Head of caudate nucleus (tissue), 42 donors: ENCODE data around the gene PHACTR3.
A peak's percentile ranks its signal among the peaks of the same experiment; 100 is the strongest.

ENCODE experiments used
- DNase-seq, 42 donors: peaks; one replicate each; pipeline versions ENCODE4 v3.0.0 to v3.0.0-alpha.2; 2020 to 2021; ENCODE audit warnings: mixed read lengths in 7 of 42
- intact Hi-C: fragments of 100-400 bp; cut with DNase I; formaldehyde crosslinking; loops from one replicate; pipeline ENCODE4 v1.15.0; 2022

Gene PHACTR3

DNA sequence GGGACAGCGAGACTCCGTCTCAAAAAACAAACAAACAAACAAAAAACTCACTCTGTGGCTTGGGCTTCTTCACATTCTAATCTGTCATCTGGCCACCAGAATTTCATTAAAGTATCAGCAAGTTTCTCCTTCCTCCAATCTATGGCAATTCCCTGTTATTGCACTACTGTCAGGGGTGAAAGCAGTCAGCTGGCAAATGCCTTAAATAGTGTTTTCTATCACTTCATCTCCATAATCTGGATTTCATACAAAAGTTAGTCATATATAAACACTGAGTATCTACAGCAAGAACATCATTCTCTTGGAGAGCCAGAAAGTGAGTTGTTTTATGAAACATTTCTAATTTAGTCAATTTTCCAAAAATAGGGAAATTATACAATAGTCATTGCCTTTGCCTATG is 56.1 kb downstream of the PHACTR3 start:
- intact Hi-C loops, result no loop called here
- DNase-seq, result no peak

DNA sequence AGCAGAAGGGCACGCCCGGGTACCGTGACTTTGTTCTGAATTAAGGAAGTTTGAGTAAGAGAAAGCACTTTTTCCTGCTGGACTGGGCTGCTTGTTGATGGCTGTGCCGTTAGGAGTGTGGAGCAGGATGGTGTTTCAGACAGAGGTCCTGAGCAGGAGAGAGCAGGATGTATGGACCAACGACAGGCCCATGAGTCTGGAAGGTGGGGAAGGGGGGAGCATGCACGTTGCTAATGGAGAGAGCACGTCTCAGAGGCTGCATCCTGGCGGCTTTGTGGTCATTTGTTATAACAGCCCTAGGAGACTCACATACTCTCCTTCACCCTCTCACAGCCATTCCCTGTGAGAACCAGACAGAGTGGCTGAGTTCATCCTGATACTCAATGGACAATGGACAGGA is 56.8 kb downstream of the PHACTR3 start:
- DNase-seq, result peak in 4 of 42 donors; percentile 4 to 41 (median 13)

DNA sequence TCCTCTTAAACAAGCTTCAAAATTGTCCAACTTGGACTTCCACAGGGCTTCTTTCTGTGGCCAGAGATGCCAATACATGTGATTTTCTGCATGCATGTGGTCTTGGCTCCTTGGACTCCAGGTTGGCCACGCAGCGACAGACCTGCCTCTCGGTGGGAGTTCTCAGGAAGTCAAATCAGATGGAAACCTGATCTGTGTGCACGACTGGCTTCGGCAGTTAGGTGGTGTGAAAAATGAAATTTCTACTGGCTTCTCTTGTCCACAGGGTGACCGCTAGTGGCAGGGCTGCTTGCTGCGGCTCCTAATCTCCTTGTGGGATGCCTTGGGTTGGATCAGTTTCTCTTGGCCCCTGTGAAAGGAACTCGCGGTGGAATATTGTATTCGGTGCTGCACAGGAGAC is 57.3 kb downstream of the PHACTR3 start:
- peak in 3 of 42 donors; percentile 14 to 36 (median 29) for DNase-seq
- intact Hi-C loops, result no loop called here

More for the DNA sequence above, 56.8 kb downstream of the PHACTR3 start:
- intact Hi-C loops, result no loop called here

DNA sequence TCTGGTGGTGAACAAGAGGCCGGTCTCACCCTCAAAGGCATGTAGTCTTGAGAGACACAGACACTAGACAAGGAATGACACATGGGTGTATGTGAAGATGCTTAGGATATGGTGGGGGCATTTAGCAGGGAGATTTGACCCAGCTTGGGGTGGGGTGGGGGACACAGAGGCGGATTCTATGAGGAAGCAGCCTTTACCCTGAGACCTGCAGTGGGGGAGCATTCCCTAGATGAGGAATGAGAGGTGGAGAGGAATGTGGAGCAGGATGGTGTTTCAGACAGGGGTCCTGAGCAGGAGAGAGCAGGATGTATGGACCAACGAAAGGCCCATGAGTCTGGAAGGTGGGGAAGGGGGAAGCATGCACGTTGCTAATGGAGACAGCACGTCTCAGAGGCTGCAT is 57.8 kb downstream of the PHACTR3 start:
- intact Hi-C loops, result no loop called here
- DNase-seq, result peak in 3 of 42 donors; percentile 10 to 18 (median 11)

DNA sequence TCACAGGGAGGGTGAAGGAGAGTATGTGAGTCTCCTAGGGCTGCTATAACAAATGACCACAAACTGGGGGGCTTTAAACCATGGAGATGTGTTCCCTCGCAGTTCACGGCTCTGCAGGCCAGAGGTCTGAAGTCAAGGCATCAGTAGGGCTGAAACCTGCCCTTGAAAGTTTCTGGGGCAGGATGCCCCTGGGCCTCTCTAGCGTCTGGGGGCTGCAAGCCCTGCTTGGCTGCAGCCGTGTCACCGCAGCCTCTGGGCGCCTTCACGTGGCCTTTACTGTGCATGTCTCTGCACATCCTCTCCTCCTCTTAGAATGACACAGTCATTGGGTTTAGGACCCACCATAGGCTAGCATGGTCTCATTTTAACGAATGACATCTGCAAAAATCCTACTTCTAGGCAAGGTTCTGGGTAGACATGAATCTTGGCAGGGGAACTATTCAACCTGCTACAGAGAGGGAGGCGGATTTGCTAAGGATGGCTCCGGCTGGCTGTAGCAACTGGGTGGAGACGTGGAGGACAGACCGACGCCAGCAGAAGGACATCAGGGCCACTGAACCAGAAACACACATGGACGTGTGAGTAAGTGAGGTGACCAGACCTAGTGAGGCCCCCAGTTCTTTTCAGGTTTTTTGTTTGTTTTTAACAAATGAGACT is 58.6 kb downstream of the PHACTR3 start:
- intact Hi-C loops, result no loop called here
- DNase-seq, result peak in 5 of 42 donors; percentile 13 to 33 (median 26)

DNA sequence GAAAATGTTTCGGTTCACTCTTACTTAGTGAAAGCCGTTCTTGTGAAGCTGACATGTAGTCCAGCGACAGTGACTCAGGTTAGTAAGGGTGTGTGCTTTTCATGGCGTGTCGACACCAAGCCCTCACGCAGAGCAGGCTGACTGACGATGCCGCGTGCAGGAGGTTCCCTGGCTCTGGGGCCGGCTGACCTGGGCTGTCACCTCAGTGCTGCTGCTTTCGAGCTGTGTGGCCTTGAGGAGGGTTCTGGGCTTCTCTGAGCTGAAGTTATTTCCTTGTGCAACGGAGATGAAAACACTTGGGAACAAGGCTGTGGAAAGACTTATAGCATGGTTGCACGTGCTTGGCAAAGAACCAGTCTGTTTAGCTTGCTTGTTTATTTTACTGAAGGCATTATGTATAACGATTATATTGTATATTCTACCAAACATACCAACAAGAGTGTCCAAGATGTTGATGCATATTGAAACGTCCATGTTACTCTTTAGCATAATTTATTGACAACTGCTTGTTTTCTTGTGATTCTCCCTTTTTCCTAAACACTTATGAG is 59.2 kb downstream of the PHACTR3 start:
- DNase-seq, result peak in 5 of 42 donors; percentile 13 to 38 (median 32)

DNA sequence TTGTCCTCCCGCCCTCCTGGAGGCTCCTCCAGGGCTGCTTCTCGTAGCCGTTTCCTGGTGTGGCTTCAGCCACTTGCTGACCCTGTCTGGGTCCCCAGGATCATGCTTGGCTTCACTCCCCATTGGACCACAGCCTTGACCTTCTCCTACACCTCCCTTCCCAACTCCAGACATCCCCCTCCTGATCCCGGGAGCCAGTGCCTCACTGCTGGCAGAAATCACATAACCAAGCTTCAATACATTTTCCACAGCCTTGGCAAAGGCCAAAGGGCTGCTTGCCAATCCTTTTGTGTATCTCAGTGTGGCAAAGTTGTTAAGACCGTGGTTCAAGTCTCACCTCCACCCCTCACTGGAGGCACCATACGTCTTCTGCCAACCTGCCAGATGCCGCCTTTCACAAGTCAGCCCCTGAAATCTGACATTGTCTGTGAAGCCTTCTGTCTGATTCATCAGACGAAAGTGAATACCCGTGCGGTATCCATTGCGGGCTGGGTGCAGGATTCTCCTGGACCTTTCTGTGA is 60.1 kb downstream of the PHACTR3 start:
- intact Hi-C loops, result no loop called here
- peak in 4 of 42 donors; percentile 28 to 44 (median 37) for DNase-seq

More for the DNA sequence above, 59.2 kb downstream of the PHACTR3 start:
- intact Hi-C loops, result no loop called here

DNA sequence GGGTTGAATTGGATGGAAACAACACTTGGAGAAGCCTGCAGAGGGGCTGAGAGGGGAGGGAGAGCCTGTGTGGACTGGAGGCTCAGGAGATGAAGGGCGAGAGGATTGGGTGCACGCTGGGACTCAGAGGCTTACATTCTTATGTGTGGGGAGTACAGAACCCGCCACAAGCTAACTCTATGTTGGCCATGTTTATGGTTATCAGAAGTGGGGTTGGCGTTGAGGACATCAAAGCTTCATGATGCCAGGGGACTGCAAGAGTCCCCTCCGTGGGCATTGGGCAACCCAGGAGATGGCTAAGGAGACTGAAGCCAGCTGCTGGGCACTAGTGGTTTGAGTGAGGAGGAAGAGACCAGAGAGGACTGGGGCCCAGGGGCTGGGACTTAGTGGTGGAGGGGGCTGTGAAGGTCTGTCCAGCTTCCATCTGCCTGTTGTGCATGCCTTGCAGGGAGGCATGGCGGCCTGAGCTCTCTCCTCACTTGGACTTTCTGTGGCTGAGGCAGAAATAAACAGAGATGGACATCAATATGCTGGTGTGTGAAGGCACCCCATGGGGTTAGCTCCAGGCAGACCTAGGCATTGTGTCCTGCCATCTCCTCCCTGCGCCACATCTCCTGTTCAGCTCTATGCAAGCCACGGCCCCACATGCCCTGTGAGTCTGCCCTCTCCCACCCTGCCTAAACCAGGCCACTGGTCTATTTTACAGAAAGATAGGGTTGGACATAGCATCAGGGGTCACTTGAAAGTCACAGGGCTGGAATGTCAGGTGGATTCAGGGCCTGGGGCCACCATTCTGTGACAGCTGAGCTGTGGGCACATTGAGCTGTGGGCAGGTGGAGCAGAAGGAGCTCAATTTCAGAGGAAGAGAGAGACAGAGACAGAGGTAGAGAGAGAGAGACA is 61.6 kb downstream of the PHACTR3 start:
- intact Hi-C loops, result no loop called here

DNA sequence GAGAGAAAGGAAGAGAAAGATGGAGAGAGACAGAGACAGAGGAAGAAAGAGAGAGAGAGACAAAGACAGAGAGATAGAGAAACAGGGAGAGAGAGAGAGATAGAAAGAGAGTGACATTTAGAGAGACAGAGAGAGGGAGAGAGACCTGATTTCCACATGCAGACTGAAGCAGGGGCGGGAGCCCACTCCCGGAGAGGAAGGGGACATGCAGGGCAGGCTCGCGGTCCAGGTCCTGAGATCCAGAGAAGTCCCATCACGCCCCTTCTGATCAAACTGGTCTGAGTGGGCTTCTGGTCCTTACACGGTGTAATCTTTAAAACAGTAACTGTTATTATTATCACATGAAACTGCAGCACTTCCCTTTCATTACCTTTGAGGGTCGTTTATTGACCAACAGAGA is 62.2 kb downstream of the PHACTR3 start:
- DNase-seq, result peak in 4 of 42 donors; percentile 10 to 36 (median 20)
- intact Hi-C loops, result no loop called here

More for the DNA sequence above, 61.6 kb downstream of the PHACTR3 start:
- peak in 6 of 42 donors; percentile 0 to 33 (median 16) for DNase-seq

DNA sequence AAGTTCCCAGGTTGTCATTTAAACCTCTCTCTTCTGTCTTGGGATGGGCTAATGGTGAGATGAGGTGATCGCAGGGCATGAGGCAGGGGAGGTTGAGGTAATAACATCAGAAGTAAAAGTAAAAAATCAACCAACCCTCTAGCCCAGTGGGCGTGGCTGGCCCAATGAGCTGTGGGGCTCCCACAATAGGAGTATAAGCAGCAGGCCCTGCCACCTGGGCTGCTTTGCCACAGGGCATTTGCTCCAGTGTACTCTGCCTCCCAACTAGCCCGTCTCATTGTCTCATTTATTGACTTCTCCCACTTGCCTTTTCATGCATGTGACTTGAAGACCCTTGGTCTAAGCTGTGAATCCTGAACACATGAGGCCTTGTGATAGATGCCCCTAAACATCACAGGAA is 62.8 kb downstream of the PHACTR3 start:
- peak in 6 of 42 donors; percentile 5 to 41 (median 24) for DNase-seq
- intact Hi-C loops, result no loop called here

DNA sequence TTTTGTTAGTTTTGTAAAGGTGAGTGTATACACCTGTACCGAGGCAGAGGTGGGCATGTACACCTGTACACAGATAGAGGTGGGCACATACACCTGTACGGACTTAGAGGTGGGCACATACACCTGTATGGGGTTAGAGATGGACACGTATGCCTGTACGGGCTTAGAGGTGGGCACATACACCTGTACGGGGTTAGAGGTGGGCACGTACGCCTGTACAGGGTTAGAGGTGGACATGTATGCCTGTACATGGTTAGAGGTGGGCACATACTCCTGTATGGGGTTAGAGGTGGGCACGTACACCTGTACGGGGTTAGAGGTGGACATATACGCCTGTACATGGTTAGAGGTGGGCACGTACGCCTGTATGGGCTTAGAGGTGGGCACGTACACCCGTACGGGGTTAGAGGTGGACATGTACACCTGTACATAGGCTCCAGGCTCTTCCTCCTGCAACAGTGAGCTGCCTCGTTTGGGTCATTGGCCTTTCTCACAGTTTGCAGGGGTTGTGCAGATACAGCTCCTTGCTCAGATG is 63.7 kb downstream of the PHACTR3 start:
- intact Hi-C loops, result no loop called here
- DNase-seq, result peak in 1 of 42 donors; percentile 13

DNA sequence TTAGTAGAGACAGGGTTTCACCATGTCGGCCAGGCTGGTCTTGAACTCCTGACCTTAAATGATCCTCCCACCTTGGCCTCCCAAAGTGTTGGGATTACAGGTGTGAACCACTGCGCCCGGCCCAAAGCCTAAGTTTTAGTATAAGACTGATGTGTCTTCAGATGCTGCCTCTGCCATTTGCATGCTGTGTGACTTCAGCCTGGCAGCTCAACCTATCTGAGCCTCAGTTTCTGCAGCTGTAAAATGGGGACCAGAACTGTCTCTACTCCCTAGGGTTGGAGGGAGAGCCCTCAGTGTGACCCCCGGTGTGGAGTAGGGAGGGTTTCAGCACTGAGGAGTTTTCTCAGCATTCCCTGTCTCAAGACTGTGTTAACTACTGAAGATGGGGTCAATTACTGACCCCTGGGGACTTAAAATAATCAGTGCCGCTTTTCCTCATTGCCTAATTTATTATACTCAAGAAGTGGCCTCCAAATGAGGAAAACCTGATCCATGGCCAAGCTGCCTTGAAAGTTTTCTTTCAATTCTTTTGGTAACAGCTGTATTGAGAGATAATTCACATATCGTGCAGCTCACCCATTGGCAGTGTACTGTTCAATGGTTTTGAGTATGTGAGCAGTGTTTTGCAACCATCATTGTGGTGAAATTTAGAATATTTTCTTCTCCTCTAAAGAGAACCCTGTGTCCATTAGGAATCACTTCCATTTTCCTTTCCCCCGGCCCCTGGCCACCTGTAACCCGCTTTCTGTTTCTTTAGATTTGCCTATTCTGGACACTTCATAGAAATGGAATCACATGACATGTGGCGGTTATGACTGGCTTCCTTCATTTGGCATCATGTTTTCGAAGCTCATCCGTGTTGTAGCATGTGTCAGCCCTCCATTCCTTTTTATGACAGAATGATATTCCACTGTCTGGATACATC is 64.8 kb downstream of the PHACTR3 start:
- intact Hi-C loops, result no loop called here
- peak in 4 of 42 donors; percentile 6 to 26 (median 12) for DNase-seq

DNA sequence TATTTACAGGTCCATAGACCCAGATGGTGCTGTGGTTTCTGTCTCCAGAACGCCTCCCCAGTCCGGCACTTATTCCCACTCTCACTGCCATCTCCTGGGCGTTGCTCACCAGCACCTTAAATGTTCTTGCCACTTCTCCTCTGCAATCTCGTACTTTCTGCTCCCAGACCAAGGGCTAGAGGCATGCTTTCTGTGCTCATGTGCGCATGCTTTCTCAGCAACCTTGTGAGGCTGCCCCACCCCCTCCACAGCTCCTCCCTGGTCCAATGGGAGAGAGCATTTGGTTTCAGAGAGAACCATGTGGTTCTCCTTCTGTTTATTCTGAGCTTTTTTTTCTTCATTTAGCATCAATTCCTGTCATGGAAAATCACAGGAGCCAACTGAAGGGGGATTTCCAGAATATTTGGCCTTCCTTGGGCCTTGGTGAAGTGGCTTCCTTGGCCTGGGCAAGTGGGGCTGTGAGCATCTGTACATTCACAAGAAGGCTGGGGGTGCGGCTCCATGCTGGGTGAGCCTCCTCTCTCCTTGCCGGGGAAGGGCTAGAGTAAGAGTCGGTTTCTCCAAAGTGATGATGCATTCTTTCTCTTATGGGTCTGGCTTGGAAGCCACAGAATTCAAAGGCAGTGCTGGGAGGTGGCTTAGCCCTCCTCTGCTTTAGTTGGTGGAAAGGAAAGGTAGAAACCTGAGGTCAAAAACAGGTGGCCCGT is 66.6 kb downstream of the PHACTR3 start:
- intact Hi-C loops, result loop anchor here (10.0 kb wide), 1 partner anchor 84 kb away; no protein-coding TSS in a partner anchor
- DNase-seq, result peak in 4 of 42 donors; percentile 23 to 42 (median 36)

DNA sequence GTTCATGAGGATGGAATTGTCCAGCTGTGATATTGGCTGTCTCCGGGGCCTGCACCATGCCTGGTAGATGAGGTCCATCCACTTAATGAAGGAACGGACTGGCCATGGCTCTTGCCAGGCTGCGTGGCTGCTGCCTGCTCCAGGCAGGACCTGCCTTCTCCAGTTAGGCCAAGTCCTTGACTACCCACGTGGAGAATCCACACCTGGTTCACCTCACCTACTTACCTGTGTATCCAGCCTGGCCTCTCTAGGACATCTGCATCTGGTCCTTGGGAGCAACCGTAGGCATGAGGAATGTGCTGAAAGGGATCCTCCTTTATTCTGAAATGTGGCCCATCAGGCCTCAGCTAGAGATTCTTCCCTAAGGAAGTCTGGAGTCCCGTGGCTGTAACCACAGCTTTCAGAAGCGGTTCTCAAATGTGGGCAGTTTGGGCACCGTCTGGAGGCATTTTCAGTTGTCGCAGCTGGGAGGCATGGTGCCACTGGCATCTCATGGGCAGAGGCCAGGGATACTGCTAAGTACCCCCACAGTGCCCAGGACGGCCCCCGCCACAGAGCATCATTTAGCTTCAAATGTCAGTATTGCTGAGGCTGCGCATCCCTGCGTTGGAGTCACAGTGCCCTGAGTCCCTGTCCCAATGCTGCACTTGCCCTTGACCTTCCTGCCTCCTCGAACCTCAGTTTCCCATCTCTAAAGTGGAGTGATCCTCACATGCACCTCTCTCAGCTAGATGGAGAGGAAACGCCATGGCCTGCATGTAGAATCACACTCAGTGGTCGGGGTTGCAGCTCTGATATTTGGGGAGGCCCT is 67.5 kb downstream of the PHACTR3 start:
- DNase-seq, result peak in 4 of 42 donors; percentile 25 to 35 (median 28)
- intact Hi-C loops, result loop anchor here (10.0 kb wide), 1 partner anchor 83 kb away; no protein-coding TSS in a partner anchor

DNA sequence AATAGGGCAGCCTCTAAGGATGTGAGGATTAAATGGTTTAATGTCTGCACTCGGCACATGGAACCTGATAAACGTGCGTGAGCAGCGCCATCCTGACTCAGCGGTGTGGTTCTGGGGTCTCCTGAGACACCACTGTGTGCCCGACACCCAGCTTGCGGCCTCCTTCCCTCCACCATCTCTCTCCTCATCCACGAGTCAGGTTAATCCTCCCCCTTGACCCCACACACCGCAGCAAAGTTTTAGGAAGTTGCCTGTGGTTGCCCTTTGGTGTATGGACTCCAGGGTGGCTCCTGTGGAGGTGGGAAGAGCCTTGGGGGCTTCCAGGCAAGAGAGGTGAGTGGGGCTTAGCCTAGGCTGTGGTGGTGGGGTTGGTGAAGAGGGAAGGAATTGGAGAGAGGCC is 68.2 kb downstream of the PHACTR3 start:
- peak in 4 of 42 donors; percentile 8 to 25 (median 12) for DNase-seq
- intact Hi-C loops, result loop anchor here (10.0 kb wide), 1 partner anchor 82 kb away; no protein-coding TSS in a partner anchor

DNA sequence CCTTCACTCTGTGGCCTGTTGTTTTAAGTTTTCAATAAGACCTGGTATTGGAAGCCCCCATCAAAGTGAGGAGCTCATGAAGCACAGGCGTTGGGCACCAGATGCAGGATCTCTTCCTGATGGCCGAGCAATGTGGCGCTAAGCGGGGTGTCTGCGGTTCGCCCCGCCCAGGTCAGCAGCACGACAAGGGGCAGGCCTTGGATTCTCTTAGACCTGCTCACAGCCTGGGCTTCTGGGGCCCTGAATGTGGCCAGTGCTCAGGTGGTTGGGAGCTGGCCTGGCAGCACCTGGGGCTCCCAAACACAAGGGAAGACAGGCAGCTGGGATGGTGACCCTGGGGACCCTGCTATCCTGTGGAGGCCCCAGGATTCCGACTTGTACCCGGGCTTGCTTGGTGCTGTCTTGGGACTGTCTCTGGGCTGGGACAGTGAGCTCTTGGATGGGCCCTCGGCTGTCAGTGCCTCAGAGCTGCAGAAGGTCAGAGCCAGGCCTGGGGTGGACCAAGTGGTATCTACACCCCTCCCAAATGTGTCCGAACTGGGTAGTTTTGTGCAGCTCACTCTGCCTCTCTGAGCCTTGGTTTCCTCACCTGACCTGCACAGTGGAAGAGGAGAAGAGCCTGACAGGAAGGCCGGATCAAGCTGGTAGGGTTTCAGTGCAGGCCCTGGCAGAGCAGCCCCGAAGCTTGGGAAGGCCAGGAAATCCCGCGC is 69.1 kb downstream of the PHACTR3 start:
- peak in 6 of 42 donors; percentile 2 to 39 (median 18) for DNase-seq
- intact Hi-C loops, result loop anchor here (10.0 kb wide), 1 partner anchor 81 kb away; no protein-coding TSS in a partner anchor
